ENCODE measurements around the gene MN1.

Gene MN1

GRCh38 chr22:27799015-27799826, 2.3 kb downstream of the MN1 start:
- DNase-seq, result no peak

- no peak for DNase-seq
These were observed 3.0 kb downstream of the MN1 start for GRCh38 chr22:27798511-27799014.

- no peak for DNase-seq
These were observed 3.8 kb downstream of the MN1 start for GRCh38 chr22:27797520-27798391.

- no peak for DNase-seq
These were observed 4.6 kb downstream of the MN1 start for GRCh38 chr22:27796829-27797519.

- DNase-seq, result no peak
These were observed 5.6 kb downstream of the MN1 start for GRCh38 chr22:27795696-27796517.

GRCh38 chr22:27795053-27795452, 6.5 kb downstream of the MN1 start:
- no peak for DNase-seq

- no peak for DNase-seq
These were observed 7.3 kb downstream of the MN1 start for GRCh38 chr22:27794226-27794625.

GRCh38 chr22:27793576-27793975, 8.0 kb downstream of the MN1 start:
- no peak for DNase-seq

- DNase-seq, result no peak
These were observed 8.9 kb downstream of the MN1 start for GRCh38 chr22:27792452-27793161.

GRCh38 chr22:27791859-27792241, 9.7 kb downstream of the MN1 start:
- DNase-seq, result no peak

GRCh38 chr22:27791159-27791858, 10.2 kb downstream of the MN1 start:
- no peak for DNase-seq

- no peak for DNase-seq
These were observed 11.0 kb downstream of the MN1 start for GRCh38 chr22:27790376-27791158.

- no peak for DNase-seq
These were observed 12.9 kb downstream of the MN1 start for GRCh38 chr22:27788500-27789288.

GRCh38 chr22:27786965-27787364, 14.6 kb downstream of the MN1 start:
- no peak for DNase-seq

GRCh38 chr22:27786291-27786932, 15.1 kb downstream of the MN1 start:
- DNase-seq, result no peak

- DNase-seq, result no peak
These were observed 15.7 kb downstream of the MN1 start for GRCh38 chr22:27785831-27786230.

GRCh38 chr22:27784120-27784475, 17.5 kb downstream of the MN1 start:
- no peak for DNase-seq

GRCh38 chr22:27783436-27784119, 18.0 kb downstream of the MN1 start:
- DNase-seq, result no peak

Measured in AML-193 (cell line).